B cell (primary cell): Measurements from ENCODE around the gene BRD4. TPM values are rescaled to one million over a fixed set of nuclear protein-coding genes. Genes with fewer than 3 reads are reported as not detected.

Experiments
- ATAC-seq: fragments of 200-7000 bp; cut with Tn5 transposase; one replicate; pipeline ENCODE4 v1.10.0; 2021; ENCODE audit warnings: low read depth, mild to moderate bottlenecking, moderate number of reproducible peaks, moderate library complexity
- CTCF ChIA-PET: fragments of 350-600 bp; sonication (Branson Sonifier 250); formaldehyde crosslinking; loops from one replicate; lab custom pipeline; 2021; ENCODE audit warnings: antibody characterized with exemption, inconsistent platforms; lab: Charles Lee
- POLR2A ChIA-PET: fragments of 350-600 bp; sonication (Branson Sonifier 250); formaldehyde crosslinking; loops from one replicate; lab custom pipeline; 2021; ENCODE audit warnings: antibody characterized with exemption; lab: Charles Lee
- DNase-seq: peaks from one replicate; pipeline ENCODE4 v3.0.0; 2013
- H2AFZ ChIP-seq: 2 replicates; pipeline ENCODE4 v1.6.1; 2012; ENCODE audit warnings: mild to moderate bottlenecking, low read depth, low read length; ENCODE audit not compliant: insufficient read depth, poor library complexity, severe bottlenecking
- H3K27ac ChIP-seq, 2 donors: 1 replicate in 1 of 2; 2 replicates in 1 of 2; pipeline ENCODE4 v1.5.1; 2012 to 2013; ENCODE audit warnings: low read length in 2 of 2, mild to moderate bottlenecking in 2 of 2, moderate library complexity in 1 of 2
- H3K27me3 ChIP-seq, 4 experiments: fragments of 200-600 bp in 1 of 4; sonication (generic) in 1 of 4; replicated peaks in 1 of 4; 1 replicate in 2 of 4; 2 replicates in 2 of 4; pipeline versions ENCODE4 v1.6.1 to v1.7.0; 2013 to 2016; ENCODE audit warnings: low read length in 3 of 4, mild to moderate bottlenecking in 2 of 4, mixed read lengths in 1 of 4, moderate library complexity in 1 of 4; ENCODE audit not compliant: insufficient read depth in 4 of 4, control insufficient read depth in 3 of 4; ENCODE audit errors: control extremely low read depth in 1 of 4
- H3K36me3 ChIP-seq, 2 experiments: replicated peaks in 1 of 2; 1 replicate in 1 of 2; 2 replicates in 1 of 2; pipeline versions ENCODE4 v1.6.1 to v1.7.1; 2013; ENCODE audit warnings: low read length in 1 of 2; ENCODE audit not compliant: insufficient read depth in 2 of 2, control insufficient read depth in 1 of 2; ENCODE audit errors: control extremely low read depth in 1 of 2, extremely low read depth in 1 of 2
- H3K4me1 ChIP-seq, 2 donors: fragments of 200-600 bp in 1 of 2; sonication (generic) in 1 of 2; 1 replicate in 1 of 2; 2 replicates in 1 of 2; pipeline versions ENCODE4 v1.5.1 to v1.6.1; 2013 to 2017; ENCODE audit warnings: low read length in 2 of 2; ENCODE audit not compliant: control insufficient read depth in 2 of 2, insufficient read depth in 2 of 2
- H3K4me2 ChIP-seq: replicated peaks from 2 replicates; pipeline ENCODE3; 2012; ENCODE audit warnings: mild to moderate bottlenecking, low read depth, low read length; ENCODE audit not compliant: poor library complexity, severe bottlenecking
- H3K4me3 ChIP-seq, 5 experiments: fragments of 200-600 bp in 1 of 5; sonication (generic) in 1 of 5; 1 replicate in 3 of 5; 2 replicates in 2 of 5; pipeline versions ENCODE4 v1.5.1 to v1.7.0; 2011 to 2016; ENCODE audit warnings: low read length in 4 of 5, mild to moderate bottlenecking in 4 of 5, low read depth in 2 of 5, control low read depth in 1 of 5, moderate library complexity in 1 of 5; ENCODE audit not compliant: insufficient read depth in 1 of 5; ENCODE audit errors: control extremely low read depth in 1 of 5, extremely low read depth in 1 of 5
- H3K79me2 ChIP-seq: fragments of 200-600 bp; sonication (generic); one replicate; pipeline ENCODE4 v1.6.0; 2016; ENCODE audit warnings: low read length; ENCODE audit not compliant: control insufficient read depth, insufficient read depth
- H3K9ac ChIP-seq: fragments of 200-600 bp; sonication (generic); 2 replicates; pipeline ENCODE4 v1.6.1; 2017; ENCODE audit warnings: mild to moderate bottlenecking, low read length, moderate library complexity
- H3K9me3 ChIP-seq, 3 donors: one replicate each; pipeline versions ENCODE4 v1.6.1 to v1.7.1; 2013; ENCODE audit warnings: low read length in 2 of 3; ENCODE audit not compliant: control insufficient read depth in 2 of 3, insufficient read depth in 1 of 3; ENCODE audit errors: control extremely low read depth in 1 of 3
- H4K20me1 ChIP-seq: 2 replicates; pipeline ENCODE4 v1.6.0; 2012; ENCODE audit warnings: mild to moderate bottlenecking, low read length; ENCODE audit not compliant: insufficient read depth, control insufficient read depth, poor library complexity, severe bottlenecking
- H3K27ac Mint-ChIP-seq: one replicate; pipeline ENCODE4 v1.8.0; 2021; ENCODE audit warnings: mixed read lengths
- H3K27me3 Mint-ChIP-seq: one replicate; pipeline ENCODE4 v1.8.0; 2021; ENCODE audit warnings: mixed read lengths
- H3K4me1 Mint-ChIP-seq: one replicate; pipeline ENCODE4 v1.8.0; 2021; ENCODE audit warnings: mixed read lengths
- H3K4me3 Mint-ChIP-seq: one replicate; pipeline ENCODE4 v1.8.0; 2021; ENCODE audit warnings: mixed read lengths
- H3K9me3 Mint-ChIP-seq: one replicate; pipeline ENCODE4 v1.8.0; 2022; ENCODE audit warnings: mixed read lengths; ENCODE audit not compliant: insufficient read depth
- EZH2 ChIP-seq: IDR thresholded peaks from 2 replicates; pipeline ENCODE4 v1.6.1; 2012; ENCODE audit warnings: borderline replicate concordance, low read depth, mild to moderate bottlenecking, moderate library complexity, low read length; ENCODE audit not compliant: insufficient read depth, poor library complexity, severe bottlenecking
- WGBS: methylation state at CpG from one replicate; pipeline ENCODE4 v1.1.5; 2013; ENCODE audit warnings: missing lambda C conversion rate; ENCODE audit not compliant: insufficient coverage; 5-methylcytosine and 5-hydroxymethylcytosine counted together
- intact Hi-C: fragments of 100-400 bp; cut with micrococcal nuclease; formaldehyde crosslinking; loops from one replicate; pipeline ENCODE4 v1.10.0; 2022
- polyA plus RNA-seq: library from polyadenylated mRNA; depleted of rRNA; stranded (reverse); fragments of >200 nt; gene quantifications from 2 replicates; pipeline ENCODE4 v1.2.3, GENCODE V29; 2012
- total RNA-seq, 2 donors: library from RNA; stranded (reverse); fragments of 120-200 nt in 1 of 2; gene quantifications; 1 replicate in 1 of 2; 2 replicates in 1 of 2; pipeline versions ENCODE4 v1.2.3 to v1.2.4, GENCODE V29; 2013 to 2022
- TF ChIP-seq, protein P1 (sequence below): fragments of 200-600 bp; IDR thresholded peaks from one replicate; pipeline ENCODE4 v1.8.0; 2022; ENCODE audit warnings: antibody characterized with exemption, mild to moderate bottlenecking

Gene BRD4
- total and polyA plus RNA-seq, 2 donors (not counting 1 experiment from before 2014, with no cell fraction given), result 30.7 to 209 TPM

DNA sequence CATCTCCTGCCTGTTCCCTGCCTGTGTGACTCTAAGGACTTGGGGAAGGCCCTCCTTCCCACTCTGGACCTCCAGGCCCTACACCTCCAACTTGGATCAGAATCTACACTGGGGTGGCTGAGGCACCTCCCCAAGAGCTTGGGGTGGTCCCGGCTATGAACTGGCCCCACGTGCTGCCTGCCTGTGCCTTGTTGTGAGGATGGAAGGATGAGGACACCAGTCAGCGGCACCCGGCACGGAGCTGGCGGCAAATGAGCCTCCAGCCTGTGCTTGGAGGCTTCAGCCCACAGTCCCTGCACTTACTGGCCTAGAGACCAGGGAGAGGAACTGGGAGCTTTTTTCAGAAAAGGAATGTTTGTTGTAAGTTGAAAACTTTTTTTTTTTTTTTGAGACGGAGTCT, 38.8 kb upstream of the BRD4 start:
- Histone ChIP-seq H3K79me2 (peaks cover 84% of the 10 kb centered on the region), H3K4me3 (no peak overlapping the region), H3K4me1 (peaks cover 0 to 4% of the 10 kb centered on the region in 2 donors), H3K27me3 (no peaks in the 10 kb centered on the region), H4K20me1 (peaks cover 86% of the 10 kb centered on the region), H3K27ac (no peak overlapping the region), H2AFZ (no peak overlapping the region), H3K9ac (no peak overlapping the region), H3K4me2 (no peak overlapping the region), H3K36me3 (peaks cover 2 to 87% of the 10 kb centered on the region in 2 experiments), H3K9me3 (no peaks in the 10 kb centered on the region)
- DNase-seq, result no peak
- intact Hi-C loops, result no loop called here
- H3K9me3 Mint-ChIP-seq, result no peaks in the 10 kb centered on the region
- CTCF ChIA-PET, result interaction anchor here (1.1 kb wide), 1 partner anchor 11 kb away, joined by 3 read pairs; no protein-coding TSS in a partner anchor
- POLR2A ChIA-PET, result no interaction called here
- H3K27me3 Mint-ChIP-seq, result no peaks in the 10 kb centered on the region
- WGBS, result 98% methylated on average over 5 of the region's 7 CpGs
- no peak overlapping the region for H3K4me3 Mint-ChIP-seq
- no peak for TF ChIP-seq EZH2
- TF ChIP-seq, protein P1, sequence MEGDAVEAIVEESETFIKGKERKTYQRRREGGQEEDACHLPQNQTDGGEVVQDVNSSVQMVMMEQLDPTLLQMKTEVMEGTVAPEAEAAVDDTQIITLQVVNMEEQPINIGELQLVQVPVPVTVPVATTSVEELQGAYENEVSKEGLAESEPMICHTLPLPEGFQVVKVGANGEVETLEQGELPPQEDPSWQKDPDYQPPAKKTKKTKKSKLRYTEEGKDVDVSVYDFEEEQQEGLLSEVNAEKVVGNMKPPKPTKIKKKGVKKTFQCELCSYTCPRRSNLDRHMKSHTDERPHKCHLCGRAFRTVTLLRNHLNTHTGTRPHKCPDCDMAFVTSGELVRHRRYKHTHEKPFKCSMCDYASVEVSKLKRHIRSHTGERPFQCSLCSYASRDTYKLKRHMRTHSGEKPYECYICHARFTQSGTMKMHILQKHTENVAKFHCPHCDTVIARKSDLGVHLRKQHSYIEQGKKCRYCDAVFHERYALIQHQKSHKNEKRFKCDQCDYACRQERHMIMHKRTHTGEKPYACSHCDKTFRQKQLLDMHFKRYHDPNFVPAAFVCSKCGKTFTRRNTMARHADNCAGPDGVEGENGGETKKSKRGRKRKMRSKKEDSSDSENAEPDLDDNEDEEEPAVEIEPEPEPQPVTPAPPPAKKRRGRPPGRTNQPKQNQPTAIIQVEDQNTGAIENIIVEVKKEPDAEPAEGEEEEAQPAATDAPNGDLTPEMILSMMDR, result no peak
- no peak overlapping the region for H3K27ac Mint-ChIP-seq
- H3K4me1 Mint-ChIP-seq, result peaks cover 5% of the 10 kb centered on the region
- no peak for ATAC-seq

DNA sequence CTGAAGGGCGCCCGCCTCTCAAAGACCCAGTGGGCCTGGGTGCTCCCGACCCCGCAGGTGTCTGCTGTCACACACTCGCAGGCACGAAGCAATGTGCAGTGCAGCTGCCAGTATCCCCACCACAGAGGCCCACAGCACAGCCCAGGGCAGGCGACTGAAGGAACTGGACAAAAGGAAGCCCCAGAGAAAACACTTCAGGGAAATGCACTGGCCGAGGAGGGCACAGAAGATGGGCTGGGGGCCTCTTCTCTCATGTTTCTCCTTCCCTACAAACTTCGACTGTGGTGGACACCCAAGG, 37.2 kb upstream of the BRD4 start:
- H3K79me2 ChIP-seq, result peaks cover 78% of the 10 kb centered on the region
- 93% methylated on average over 8 of the region's 9 CpGs for WGBS
- DNase-seq (no peak), ATAC-seq (no peak)
- H4K20me1 ChIP-seq, result peaks cover 82% of the 10 kb centered on the region
- no peaks in the 10 kb centered on the region for H3K4me1 ChIP-seq
- H3K4me1 Mint-ChIP-seq, result no peaks in the 10 kb centered on the region
- no peak for TF ChIP-seq EZH2
- TF ChIP-seq, protein P1, result no peak
- no peak overlapping the region for H3K9ac ChIP-seq
- H3K9me3 Mint-ChIP-seq, result no peaks in the 10 kb centered on the region
- H3K9me3 ChIP-seq, result no peaks in the 10 kb centered on the region
- H3K36me3 ChIP-seq, result peaks cover 2 to 94% of the 10 kb centered on the region in 2 experiments
- no peak overlapping the region for H2AFZ ChIP-seq
- POLR2A ChIA-PET, result no interaction called here
- no peak overlapping the region for H3K4me3 Mint-ChIP-seq
- H3K4me2 ChIP-seq, result no peak overlapping the region
- no peak overlapping the region for H3K4me3 ChIP-seq
- H3K27me3 Mint-ChIP-seq, result no peaks in the 10 kb centered on the region
- CTCF ChIA-PET, result no interaction called here
- intact Hi-C loops, result no loop called here
- H3K27ac Mint-ChIP-seq, result no peak overlapping the region
- H3K27ac ChIP-seq, result no peak overlapping the region
- H3K27me3 ChIP-seq, result no peaks in the 10 kb centered on the region
